Keratinocyte (primary cell): ENCODE results near the gene CC2D2A. TPM values are rescaled to one million over a fixed set of nuclear protein-coding genes. Genes with fewer than 3 reads are reported as not detected.

ENCODE experiments used
- DNase-seq: peaks from one replicate; pipeline ENCODE4 v3.0.0-alpha.2; 2011; ENCODE audit warnings: low read depth, missing footprints, low spot score
- FAIRE-seq: peaks from 2 replicates; lab custom pipeline; 2011; peaks lifted over from hg19 to GRCh38; lab: Jason Lieb, UNC
- H2AFZ ChIP-seq: 2 replicates; pipeline ENCODE4 v1.6.0; 2012; ENCODE audit warnings: low read length, control low read depth, inconsistent platforms; ENCODE audit not compliant: control insufficient read depth
- H3K27ac ChIP-seq: 2 replicates; pipeline ENCODE4 v1.5.1; 2011; ENCODE audit warnings: low read length; ENCODE audit not compliant: control insufficient read depth, insufficient read depth
- H3K27me3 ChIP-seq: 3 replicates; pipeline ENCODE4 v1.6.0; 2011; ENCODE audit warnings: low read length; ENCODE audit not compliant: control insufficient read depth, insufficient read depth; ENCODE audit errors: extremely low read depth
- H3K36me3 ChIP-seq, 2 experiments: 2 replicates in 1 of 2; 3 replicates in 1 of 2; pipeline ENCODE4 v1.5.1; 2011; ENCODE audit warnings: low read length in 2 of 2, mild to moderate bottlenecking in 1 of 2; ENCODE audit not compliant: control insufficient read depth in 2 of 2, insufficient read depth in 2 of 2; ENCODE audit errors: extremely low read depth in 1 of 2
- H3K4me1 ChIP-seq: 3 replicates; pipeline ENCODE4 v1.5.1; 2011; ENCODE audit warnings: low read length; ENCODE audit not compliant: control insufficient read depth, insufficient read depth; ENCODE audit errors: extremely low read depth
- H3K4me2 ChIP-seq: 3 replicates; pipeline ENCODE4 v1.6.0; 2011; ENCODE audit warnings: low read depth, low read length; ENCODE audit not compliant: control insufficient read depth, insufficient read depth; ENCODE audit errors: extremely low read depth
- H3K4me3 ChIP-seq, 3 experiments: fragments of 200-600 bp in 1 of 3; sonication (generic) in 1 of 3; 2 replicates in 2 of 3; 3 replicates in 1 of 3; pipeline ENCODE4 v1.5.1; 2011 to 2016; ENCODE audit warnings: low read length in 3 of 3, mild to moderate bottlenecking in 3 of 3, control low read depth in 2 of 3, inconsistent platforms in 1 of 3, low read depth in 1 of 3, mixed read lengths in 1 of 3, mixed run types in 1 of 3, moderate library complexity in 1 of 3; ENCODE audit not compliant: control insufficient read depth in 2 of 3, insufficient read depth in 2 of 3; ENCODE audit errors: extremely low read depth in 1 of 3
- H3K79me2 ChIP-seq: 2 replicates; pipeline ENCODE4 v1.6.0; 2012; ENCODE audit warnings: low read length; ENCODE audit not compliant: control insufficient read depth, insufficient read depth
- H3K9ac ChIP-seq: 3 replicates; pipeline ENCODE4 v1.6.0; 2011; ENCODE audit warnings: low read length; ENCODE audit not compliant: control insufficient read depth, insufficient read depth; ENCODE audit errors: extremely low read depth
- H3K9me1 ChIP-seq: 3 replicates; pipeline ENCODE4 v1.6.0; 2011; ENCODE audit warnings: low read length; ENCODE audit not compliant: control insufficient read depth, insufficient read depth; ENCODE audit errors: extremely low read depth
- H3K9me3 ChIP-seq: 2 replicates; pipeline ENCODE4 v1.5.1; 2012; ENCODE audit warnings: low read depth, low read length; ENCODE audit not compliant: control insufficient read depth
- H4K20me1 ChIP-seq: 3 replicates; pipeline ENCODE4 v1.6.0; 2011; ENCODE audit warnings: low read length; ENCODE audit not compliant: control insufficient read depth, insufficient read depth; ENCODE audit errors: extremely low read depth
- CTCF ChIP-seq, 3 experiments: IDR thresholded peaks in 1 of 3; conservative IDR thresholded peaks in 1 of 3; optimal IDR thresholded peaks in 1 of 3; 2 replicates in 2 of 3; 3 replicates in 1 of 3; pipeline versions ENCODE3 to v1.5.1; 2011; ENCODE audit warnings: low read length in 3 of 3, mild to moderate bottlenecking in 3 of 3, moderate library complexity in 2 of 3, control low read depth in 1 of 3, inconsistent platforms in 1 of 3; ENCODE audit not compliant: insufficient read depth in 2 of 3; ENCODE audit errors: extremely low read depth in 1 of 3
- EZH2 ChIP-seq: IDR thresholded peaks from one replicate; pipeline ENCODE4 v1.6.1; 2012; ENCODE audit warnings: inconsistent platforms, mild to moderate bottlenecking, low read length, moderate library complexity
- dilution Hi-C: fragments of 300-500 bp; cut with MboI; formaldehyde crosslinking; loops from one replicate; pipeline ENCODE4 v1.7.0; 2020; ENCODE audit warnings: low sequenced_read_pairs; ENCODE audit not compliant: extremely low pct_ligation_motif_present
- polyA plus RNA-seq, 5 experiments: library from polyadenylated mRNA; depleted of rRNA in 3 of 5; stranded (reverse) in 3 of 5; stranded (forward) in 1 of 5; unstranded in 1 of 5; fragments of >200 nt; gene quantifications; 1 replicate in 1 of 5; 2 replicates in 3 of 5; 3 replicates in 1 of 5; pipeline versions ENCODE4 v1.2.1 to v1.2.3, GENCODE V29; 2011 to 2012; ENCODE audit warnings: missing spikeins in 2 of 5, low read depth in 1 of 5, low replicate concordance in 1 of 5

The CC2D2A gene
- polyA plus RNA-seq, 1 donor (not counting 4 experiments of a cell fraction or from before 2014, with no cell fraction given): 11.8 TPM

GRCh38 chr4:15427161-15427560 lies 42.5 kb upstream of the CC2D2A start:
- Histone ChIP-seq H3K4me2 (no peak overlapping the region), H3K4me1 (peaks cover 23% of the 10 kb centered on the region), H3K36me3 (no peaks in the 10 kb centered on the region), H3K9ac (no peak overlapping the region), H3K4me3 (no peak overlapping the region), H3K9me3 (no peaks in the 10 kb centered on the region), H3K27ac (no peak overlapping the region), H4K20me1 (no peaks in the 10 kb centered on the region), H3K27me3 (no peaks in the 10 kb centered on the region), H3K9me1 (no peaks in the 10 kb centered on the region), H2AFZ (no peak overlapping the region), H3K79me2 (no peaks in the 10 kb centered on the region)
- FAIRE-seq (no peak), DNase-seq (no peak)
- TF ChIP-seq EZH2: no peak
- no peak for TF ChIP-seq CTCF (optimal IDR thresholded peaks at IDR 0.05 in 1 of 3, IDR thresholded peaks at IDR 0.05 in 1 of 3, conservative IDR thresholded peaks at IDR 0.05 in 1 of 3; ENCODE audit: extremely low read depth in 1 of 3, insufficient read depth in 2 of 3, low read length in 3 of 3)
- dilution Hi-C loops: no loop called here

- Histone ChIP-seq H3K9me1 (no peaks in the 10 kb centered on the region), H3K79me2 (no peaks in the 10 kb centered on the region), H3K27ac (no peak within 1 kb of the TSS), H3K9ac (no peak within 1 kb of the TSS), H4K20me1 (no peaks in the 10 kb centered on the region), H3K9me3 (no peaks in the 10 kb centered on the region), H3K4me3 (no peak within 1 kb of the TSS), H3K4me1 (peaks cover 23% of the 10 kb centered on the region), H3K4me2 (no peak within 1 kb of the TSS), H3K27me3 (no peaks in the 10 kb centered on the region), H3K36me3 (no peaks in the 10 kb centered on the region), H2AFZ (no peak within 1 kb of the TSS)
- DNase-seq (no peak), FAIRE-seq (no peak)
- dilution Hi-C loops: no loop called here
- TF ChIP-seq CTCF (optimal IDR thresholded peaks at IDR 0.05 in 1 of 3, IDR thresholded peaks at IDR 0.05 in 1 of 3, conservative IDR thresholded peaks at IDR 0.05 in 1 of 3; ENCODE audit: extremely low read depth in 1 of 3, insufficient read depth in 2 of 3, low read length in 3 of 3) (no peak), EZH2 (no peak)
Observed at GRCh38 chr4:15427701-15428100, 42.0 kb upstream of the CC2D2A start, which contains the start of gene C1QTNF7. Gene C1QTNF7 (plus strand): TSS chr4:15428033. CDS start chr4:15435744, 7,711 bp downstream.
